IMR-90 (cell line): ENCODE measurements around the gene TTC28. TPM values are rescaled to one million over a fixed set of nuclear protein-coding genes. Genes with fewer than 3 reads are reported as not detected.

ENCODE experiments used
- ATAC-seq: fragments of 200-7000 bp; cut with Tn5 transposase; 2 replicates; pipeline ENCODE4 v1.9.1; 2020; ENCODE audit warnings: low read depth, mild to moderate bottlenecking, moderate library complexity
- BruUV-seq: library from RNA; stranded (reverse); fragments of 400-500 nt; replicated peaks from 2 replicates; lab custom pipeline; 2021; lab: Mats Ljungman, UMichigan
- CTCF ChIA-PET: fragments of 300-600 bp; formaldehyde crosslinking; extraction: SDS; loops from one replicate; lab custom pipeline; 2021; ENCODE audit warnings: antibody characterized with exemption; lab: Yijun Ruan, JAX
- POLR2A ChIA-PET: fragments of 300-600 bp; sonication (Branson Sonifier 250); formaldehyde crosslinking; loops from one replicate; lab custom pipeline; 2022; ENCODE audit warnings: antibody characterized with exemption; ENCODE audit not compliant: unreplicated experiment; lab: Charles Lee
- DNase-seq: peaks from one replicate; pipeline ENCODE4 v3.0.0; 2013
- H2AFZ ChIP-seq: replicated peaks from 2 replicates; pipeline ENCODE3; 2013; ENCODE audit warnings: low read length, mild to moderate bottlenecking; ENCODE audit not compliant: poor library complexity
- H2AK5ac ChIP-seq: 2 replicates; pipeline ENCODE4 v1.6.1; 2013; ENCODE audit warnings: low read depth, low read length, inconsistent platforms
- H2AK9ac ChIP-seq: replicated peaks from 2 replicates; pipeline ENCODE3; 2013; ENCODE audit warnings: mild to moderate bottlenecking, low read depth, low read length, moderate library complexity; ENCODE audit not compliant: poor library complexity
- H2BK120ac ChIP-seq: 2 replicates; pipeline ENCODE4 v1.6.1; 2013; ENCODE audit warnings: low read depth, low read length, inconsistent platforms
- H2BK15ac ChIP-seq: 3 replicates; pipeline ENCODE4 v1.6.1; 2013; ENCODE audit warnings: low read depth, low read length, inconsistent platforms
- H2BK20ac ChIP-seq: 2 replicates; pipeline ENCODE4 v1.6.1; 2013; ENCODE audit warnings: low read depth, mild to moderate bottlenecking, inconsistent platforms, low read length, moderate library complexity
- H2BK5ac ChIP-seq: 2 replicates; pipeline ENCODE4 v1.6.1; 2013; ENCODE audit warnings: mild to moderate bottlenecking, low read depth, low read length, inconsistent platforms; ENCODE audit not compliant: poor library complexity, severe bottlenecking
- H3K14ac ChIP-seq: replicated peaks from 2 replicates; pipeline ENCODE4 v1.6.1; 2013; ENCODE audit warnings: low read depth, low read length, inconsistent platforms
- H3K18ac ChIP-seq: 2 replicates; pipeline ENCODE4 v1.6.1; 2013; ENCODE audit warnings: low read depth, low read length, control low read depth
- H3K23ac ChIP-seq: 2 replicates; pipeline ENCODE4 v1.6.1; 2013; ENCODE audit warnings: low read depth, low read length, inconsistent platforms
- H3K27ac ChIP-seq: 2 replicates; pipeline ENCODE4 v1.5.1; 2013; ENCODE audit warnings: mild to moderate bottlenecking, control low read depth, low read length; ENCODE audit not compliant: insufficient read depth
- H3K27me3 ChIP-seq: 2 replicates; pipeline ENCODE4 v1.6.1; 2013; ENCODE audit warnings: low read length; ENCODE audit not compliant: control insufficient read depth, insufficient read depth
- H3K36me3 ChIP-seq: 2 replicates; pipeline ENCODE4 v1.6.1; 2013; ENCODE audit warnings: low read length, mixed read lengths; ENCODE audit not compliant: control insufficient read depth, insufficient read depth
- H3K4ac ChIP-seq: 2 replicates; pipeline ENCODE4 v1.6.1; 2013; ENCODE audit warnings: low read depth, low read length, inconsistent platforms
- H3K4me1 ChIP-seq: 2 replicates; pipeline ENCODE4 v1.6.1; 2013; ENCODE audit warnings: low read length, mixed read lengths; ENCODE audit not compliant: control insufficient read depth, insufficient read depth
- H3K4me2 ChIP-seq: 2 replicates; pipeline ENCODE4 v1.6.1; 2013; ENCODE audit warnings: low read depth, mild to moderate bottlenecking, control low read depth, low read length, moderate library complexity
- H3K4me3 ChIP-seq: 2 replicates; pipeline ENCODE4 v1.5.1; 2013; ENCODE audit warnings: low read depth, mild to moderate bottlenecking, control low read depth, low read length, moderate library complexity; ENCODE audit not compliant: insufficient read depth
- H3K56ac ChIP-seq: 2 replicates; pipeline ENCODE4 v1.6.1; 2013; ENCODE audit warnings: low read length, inconsistent platforms; ENCODE audit not compliant: insufficient read depth; ENCODE audit errors: extremely low read depth
- H3K79me1 ChIP-seq, 2 experiments: 2 replicates each; pipeline ENCODE4 v1.6.1; 2013; ENCODE audit warnings: low read length in 2 of 2, inconsistent platforms in 1 of 2, low read depth in 1 of 2
- H3K9ac ChIP-seq: 2 replicates; pipeline ENCODE4 v1.6.1; 2013; ENCODE audit warnings: low read depth, low read length, control low read depth
- H3K9me1 ChIP-seq: 2 replicates; pipeline ENCODE4 v1.6.1; 2013; ENCODE audit warnings: low read length, inconsistent platforms; ENCODE audit not compliant: insufficient read depth
- H3K9me3 ChIP-seq: 2 replicates; pipeline ENCODE4 v1.6.1; 2013; ENCODE audit warnings: low read length; ENCODE audit not compliant: control insufficient read depth, insufficient read depth
- H4K20me1 ChIP-seq: 2 replicates; pipeline ENCODE4 v1.6.1; 2013; ENCODE audit warnings: low read length, inconsistent platforms; ENCODE audit not compliant: insufficient read depth
- H4K5ac ChIP-seq: 2 replicates; pipeline ENCODE4 v1.6.1; 2013; ENCODE audit warnings: mild to moderate bottlenecking, low read depth, low read length, control low read depth
- H4K8ac ChIP-seq, 2 experiments: 2 replicates each; pipeline ENCODE4 v1.6.1; 2013; ENCODE audit warnings: low read depth in 2 of 2, low read length in 2 of 2, control low read depth in 1 of 2, inconsistent platforms in 1 of 2
- H4K91ac ChIP-seq: 2 replicates; pipeline ENCODE4 v1.6.1; 2013; ENCODE audit warnings: low read depth, low read length, inconsistent platforms; ENCODE audit not compliant: insufficient read depth
- CEBPB ChIP-seq: IDR thresholded peaks from 2 replicates; pipeline ENCODE4 v1.6.1; 2012; ENCODE audit warnings: low read depth, low read length, improper control_type of control experiment
- MAZ ChIP-seq: IDR thresholded peaks from 2 replicates; pipeline ENCODE4 v1.6.1; 2012; ENCODE audit warnings: low read depth, mild to moderate bottlenecking, low read length, improper control_type of control experiment, moderate library complexity, borderline replicate concordance
- MXI1 ChIP-seq: IDR thresholded peaks from 2 replicates; pipeline ENCODE4 v1.6.1; 2012; ENCODE audit warnings: low read depth, mild to moderate bottlenecking, low read length, moderate library complexity, borderline replicate concordance
- RAD21 ChIP-seq: IDR thresholded peaks from 2 replicates; pipeline ENCODE4 v1.6.1; 2012; ENCODE audit warnings: low read length, improper control_type of control experiment
- RCOR1 ChIP-seq: IDR thresholded peaks from 2 replicates; pipeline ENCODE4 v1.6.1; 2012; ENCODE audit warnings: mild to moderate bottlenecking, low read length, improper control_type of control experiment; ENCODE audit not compliant: insufficient replicate concordance
- WGBS, 2 experiments: methylation state at CpG; one replicate each; pipeline versions ENCODE4 v1.1.5 to v1.1.7; 2013; ENCODE audit warnings: missing lambda C conversion rate in 2 of 2; ENCODE audit not compliant: insufficient read length in 1 of 2; ENCODE audit errors: extremely low coverage in 2 of 2; 5-methylcytosine and 5-hydroxymethylcytosine counted together
- dilution Hi-C: fragments of 300-500 bp; cut with HindIII; formaldehyde crosslinking; loops from one replicate; pipeline ENCODE4 v1.14.3; 2018; ENCODE audit warnings: low sequenced_read_pairs; ENCODE audit not compliant: unreplicated experiment
- in situ Hi-C: fragments of 300-500 bp; cut with MboI; formaldehyde crosslinking; loops from 3 replicates; pipeline ENCODE4 v1.14.3; 2019; ENCODE audit warnings: low sequenced_read_pairs, inconsistent platforms, mixed read lengths
- intact Hi-C: fragments of 100-400 bp; cut with micrococcal nuclease; formaldehyde crosslinking; loops from 2 replicates; pipeline ENCODE4 v1.10.0; 2022
- polyA plus RNA-seq, 3 experiments: library from polyadenylated mRNA; depleted of rRNA; stranded (reverse); fragments of >200 nt; gene quantifications; 2 replicates each; pipeline ENCODE4 v1.2.3, GENCODE V29; 2012; ENCODE audit warnings: low replicate concordance in 1 of 3
- total RNA-seq: library from RNA; depleted of rRNA; stranded (reverse); fragments of >200 nt; gene quantifications from 2 replicates; pipeline ENCODE4 v1.2.3, GENCODE V29; 2012
- TF ChIP-seq, protein P1 (sequence below): conservative IDR thresholded peaks from 2 replicates; pipeline ENCODE4 v1.5.1; 2012; ENCODE audit warnings: mild to moderate bottlenecking, low read depth, low read length, improper control_type of control experiment

Gene TTC28
- total and polyA plus RNA-seq, 2 of the 4 experiments (the other 2 are of a cell fraction) = 5.6 to 13.3 TPM

DNA sequence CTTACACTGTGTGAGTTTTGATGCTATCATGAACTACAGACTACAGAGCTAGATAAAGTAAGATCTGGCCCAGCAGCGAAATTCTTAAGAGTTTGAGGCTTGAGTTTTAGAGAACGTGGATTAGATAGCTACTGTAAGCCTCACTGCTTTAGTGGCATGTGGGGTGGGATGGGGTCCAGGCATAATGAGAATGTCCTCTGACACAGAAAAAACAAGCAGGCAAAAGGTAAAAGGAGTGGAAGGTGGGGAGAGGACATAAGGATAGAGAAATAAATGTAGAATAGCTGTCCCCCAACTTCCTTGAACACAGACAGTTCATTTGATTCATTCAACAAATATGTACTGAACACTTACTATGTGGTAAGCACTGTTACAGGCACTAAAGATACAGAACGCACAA lies 436.1 kb downstream of the TTC28 start:
- H2BK20ac ChIP-seq = no peak overlapping the region
- WGBS, 2 experiments = 85% methylated on average over 2 of the region's 3 CpGs; no CpG with 5 or more reads in 1 of the 2 experiments
- peaks cover 9% of the 10 kb centered on the region for H3K4me1 ChIP-seq
- no peak overlapping the region; the same call in 1 of the 2 replicates for H4K5ac ChIP-seq
- no peak overlapping the region for H3K23ac ChIP-seq
- H2BK120ac ChIP-seq = no peak overlapping the region
- no peak overlapping the region for H3K4me3 ChIP-seq
- DNase-seq = no peak
- H3K9me3 ChIP-seq = no peaks in the 10 kb centered on the region
- H3K18ac ChIP-seq = no peak overlapping the region; the same call in 1 of the 2 replicates
- no peak overlapping the region for H3K14ac ChIP-seq
- H3K27ac ChIP-seq = no peak overlapping the region
- H2BK15ac ChIP-seq = 0 out of 3 replicates have a peak overlapping the region, but pooled peaks have one; percentile 68
- no peak for ATAC-seq
- peaks cover 7% of the 10 kb centered on the region for H3K9me1 ChIP-seq
- no peaks in the 10 kb centered on the region; the same call in 1 of the 2 replicates for H3K27me3 ChIP-seq
- no peak overlapping the region for H2AFZ ChIP-seq
- H2BK5ac ChIP-seq = peak overlapping the region; percentile 42
- TF ChIP-seq MAZ (no peak), RAD21 (no peak), RCOR1 (no peak), MXI1 (no peak), CEBPB (no peak)
- TF ChIP-seq, protein P1, sequence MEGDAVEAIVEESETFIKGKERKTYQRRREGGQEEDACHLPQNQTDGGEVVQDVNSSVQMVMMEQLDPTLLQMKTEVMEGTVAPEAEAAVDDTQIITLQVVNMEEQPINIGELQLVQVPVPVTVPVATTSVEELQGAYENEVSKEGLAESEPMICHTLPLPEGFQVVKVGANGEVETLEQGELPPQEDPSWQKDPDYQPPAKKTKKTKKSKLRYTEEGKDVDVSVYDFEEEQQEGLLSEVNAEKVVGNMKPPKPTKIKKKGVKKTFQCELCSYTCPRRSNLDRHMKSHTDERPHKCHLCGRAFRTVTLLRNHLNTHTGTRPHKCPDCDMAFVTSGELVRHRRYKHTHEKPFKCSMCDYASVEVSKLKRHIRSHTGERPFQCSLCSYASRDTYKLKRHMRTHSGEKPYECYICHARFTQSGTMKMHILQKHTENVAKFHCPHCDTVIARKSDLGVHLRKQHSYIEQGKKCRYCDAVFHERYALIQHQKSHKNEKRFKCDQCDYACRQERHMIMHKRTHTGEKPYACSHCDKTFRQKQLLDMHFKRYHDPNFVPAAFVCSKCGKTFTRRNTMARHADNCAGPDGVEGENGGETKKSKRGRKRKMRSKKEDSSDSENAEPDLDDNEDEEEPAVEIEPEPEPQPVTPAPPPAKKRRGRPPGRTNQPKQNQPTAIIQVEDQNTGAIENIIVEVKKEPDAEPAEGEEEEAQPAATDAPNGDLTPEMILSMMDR = no peak
- intact Hi-C loops (no loop called here), dilution Hi-C loops (no loop called here), in situ Hi-C loops (no loop called here)
- H3K4ac ChIP-seq = 0 out of 2 replicates have a peak overlapping the region, but pooled peaks have one; percentile 25
- no peak overlapping the region for H3K56ac ChIP-seq
- no peak overlapping the region for H3K4me2 ChIP-seq
- H2AK5ac ChIP-seq = peak overlapping the region; percentile 29; the same call in 1 of the 2 replicates
- no TSS peak for BruUV-seq
- POLR2A ChIA-PET = interaction anchor here (1.4 kb wide), 1 partner anchor 12 kb away, joined by 3 read pairs; no protein-coding TSS in a partner anchor
- H4K8ac ChIP-seq = peak overlapping the region in 1 of 2 experiments; percentile 8; a peak in 1 of 4 replicates
- no peak overlapping the region for H3K9ac ChIP-seq
- no peaks in the 10 kb centered on the region for H3K36me3 ChIP-seq
- no peak overlapping the region for H4K91ac ChIP-seq
- H4K20me1 ChIP-seq = no peaks in the 10 kb centered on the region
- peaks cover 0 to 6% of the 10 kb centered on the region in 2 experiments; a peak in 2 of 4 replicates for H3K79me1 ChIP-seq
- CTCF ChIA-PET = no interaction called here
- no peak overlapping the region for H2AK9ac ChIP-seq
